Breast epithelium (tissue), 4 donors: ENCODE data around the gene NELL2. TPM values are rescaled to one million over a fixed set of nuclear protein-coding genes. Genes with fewer than 3 reads are reported as not detected.

Source experiments
- DNase-seq, 2 donors: peaks; one replicate each; pipeline ENCODE4 v3.0.0-alpha.2; 2019; ENCODE audit warnings: low spot score in 2 of 2
- H3K27ac ChIP-seq, 2 donors: fragments of 200-600 bp; sonication (generic) in 1 of 2; one replicate each; pipeline ENCODE4 v1.5.1; 2016 to 2019; ENCODE audit warnings: mild to moderate bottlenecking in 1 of 2
- H3K27me3 ChIP-seq, 2 donors: fragments of 200-600 bp; sonication (generic) in 1 of 2; one replicate each; pipeline versions ENCODE4 v1.5.1 to v1.6.0; 2017 to 2019; ENCODE audit warnings: control low read depth in 1 of 2, mild to moderate bottlenecking in 1 of 2
- H3K36me3 ChIP-seq: fragments of 200-600 bp; one replicate; pipeline ENCODE4 v1.5.1; 2019
- H3K4me1 ChIP-seq, 2 donors: fragments of 200-600 bp; sonication (generic); one replicate each; pipeline ENCODE4 v1.5.1; 2016 to 2019; ENCODE audit warnings: control low read depth in 1 of 2
- H3K4me3 ChIP-seq, 3 donors: fragments of 200-600 bp; sonication (generic); 1 replicate in 2 of 3; 2 replicates in 1 of 3; pipeline ENCODE4 v1.5.1; 2016 to 2019; ENCODE audit warnings: mild to moderate bottlenecking in 3 of 3, moderate library complexity in 2 of 3
- H3K9me3 ChIP-seq, 2 donors: fragments of 200-600 bp; sonication (generic) in 1 of 2; one replicate each; pipeline ENCODE4 v1.5.1; 2016 to 2019; ENCODE audit warnings: control low read depth in 1 of 2
- CTCF ChIP-seq, 3 donors: fragments of 450-650 bp; IDR thresholded peaks; one replicate each; pipeline ENCODE4 v1.5.1; 2016 to 2017; ENCODE audit warnings: antibody characterized with exemption in 3 of 3, mild to moderate bottlenecking in 3 of 3, moderate library complexity in 3 of 3
- POLR2A ChIP-seq: fragments of 450-650 bp; IDR thresholded peaks from one replicate; pipeline ENCODE4 v1.6.1; 2016; ENCODE audit warnings: antibody characterized with exemption, mild to moderate bottlenecking, moderate library complexity
- POLR2AphosphoS5 ChIP-seq, 3 donors: sonication (generic); formaldehyde crosslinking; IDR thresholded peaks; one replicate each; pipeline ENCODE4 v1.6.1; 2017; ENCODE audit warnings: antibody characterized with exemption in 3 of 3
- intact Hi-C: fragments of 100-400 bp; cut with DNase I; formaldehyde crosslinking; loops from one replicate; pipeline ENCODE4 v1.15.1; 2023; ENCODE audit warnings: low total_unique reads
- total RNA-seq, 3 donors: library from RNA; depleted of rRNA; stranded (reverse); fragments of >200 nt; gene quantifications; one replicate each; pipeline ENCODE4 v1.1.0, GENCODE V29; 2016

The NELL2 gene
- total RNA-seq, 3 donors from 2014 or later: 4.9 to 10.1 (median 9.9) TPM

DNA sequence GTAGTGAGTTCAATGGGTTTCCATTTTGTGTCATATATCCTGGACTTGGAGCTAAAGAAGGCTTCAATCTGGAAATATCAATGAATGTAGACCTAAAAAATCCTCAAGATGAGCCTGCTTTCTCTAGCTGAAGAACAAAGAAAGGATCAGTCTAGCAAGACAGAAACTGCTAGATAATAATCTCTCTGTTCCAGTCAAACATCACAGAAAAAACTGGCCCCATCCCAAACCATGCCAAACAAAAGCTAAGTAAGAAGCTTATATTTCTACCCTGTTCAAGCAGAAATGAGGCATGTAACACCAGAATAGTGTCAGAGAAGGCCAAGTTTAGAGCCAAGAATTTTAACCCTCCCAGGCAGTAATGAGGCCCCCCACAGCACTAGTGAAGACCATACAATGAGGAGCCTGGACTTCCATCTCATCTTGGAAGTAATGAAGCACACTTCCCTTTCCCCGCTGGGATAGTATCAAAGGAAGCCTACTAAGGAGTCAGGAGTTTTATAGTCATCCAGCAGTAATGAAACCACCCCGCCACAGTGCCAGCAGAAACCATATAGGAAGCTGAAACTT lies 95.8 kb downstream of the NELL2 start:
- DNase-seq: no peak
- H3K36me3 ChIP-seq: peaks cover 5% of the 10 kb centered on the region
- no peak overlapping the region for H3K27ac ChIP-seq
- TF ChIP-seq CTCF (IDR thresholded peaks at IDR 0.05): no peak
- no peak for TF ChIP-seq POLR2A
- no peak for TF ChIP-seq POLR2AphosphoS5 (IDR thresholded peaks at IDR 0.05)
- H3K27me3 ChIP-seq: no peaks in the 10 kb centered on the region
- intact Hi-C loops: no loop called here
- H3K4me3 ChIP-seq: no peak overlapping the region
- no peaks in the 10 kb centered on the region for H3K4me1 ChIP-seq
- no peaks in the 10 kb centered on the region for H3K9me3 ChIP-seq

GRCh38 chr12:44779766-44780165 lies 96.3 kb downstream of the NELL2 start:
- TF ChIP-seq POLR2AphosphoS5 (IDR thresholded peaks at IDR 0.05) (no peak), CTCF (IDR thresholded peaks at IDR 0.05) (no peak), POLR2A (no peak)
- H3K36me3 ChIP-seq: peaks cover 5% of the 10 kb centered on the region
- H3K9me3 ChIP-seq: no peaks in the 10 kb centered on the region
- DNase-seq: no peak
- H3K4me1 ChIP-seq: no peaks in the 10 kb centered on the region
- intact Hi-C loops: no loop called here
- H3K27me3 ChIP-seq: no peaks in the 10 kb centered on the region
- H3K27ac ChIP-seq: no peak overlapping the region
- no peak overlapping the region for H3K4me3 ChIP-seq

GRCh38 chr12:44778863-44779262 lies 97.3 kb downstream of the NELL2 start:
- no peak for TF ChIP-seq POLR2A
- no peak for TF ChIP-seq CTCF (IDR thresholded peaks at IDR 0.05)
- no peak for TF ChIP-seq POLR2AphosphoS5 (IDR thresholded peaks at IDR 0.05)
- Histone ChIP-seq H3K9me3 (no peaks in the 10 kb centered on the region), H3K4me1 (no peaks in the 10 kb centered on the region), H3K36me3 (peaks cover 5% of the 10 kb centered on the region), H3K27ac (no peak overlapping the region), H3K4me3 (no peak overlapping the region), H3K27me3 (no peaks in the 10 kb centered on the region)
- intact Hi-C loops: no loop called here
- DNase-seq: no peak

GRCh38 chr12:44777044-44777443 lies 99.1 kb downstream of the NELL2 start:
- Histone ChIP-seq H3K4me3 (no peak overlapping the region), H3K27me3 (no peaks in the 10 kb centered on the region), H3K27ac (no peak overlapping the region), H3K9me3 (no peaks in the 10 kb centered on the region), H3K36me3 (no peaks in the 10 kb centered on the region), H3K4me1 (no peaks in the 10 kb centered on the region)
- no peak for TF ChIP-seq POLR2AphosphoS5 (IDR thresholded peaks at IDR 0.05)
- TF ChIP-seq POLR2A: no peak
- no peak for TF ChIP-seq CTCF (IDR thresholded peaks at IDR 0.05)
- intact Hi-C loops: no loop called here
- no peak for DNase-seq

- intact Hi-C loops: no loop called here
- no peaks in the 10 kb centered on the region for H3K27me3 ChIP-seq
- TF ChIP-seq POLR2AphosphoS5 (IDR thresholded peaks at IDR 0.05) (no peak), POLR2A (no peak), CTCF (IDR thresholded peaks at IDR 0.05) (no peak)
- H3K27ac ChIP-seq: no peak overlapping the region
- no peak for DNase-seq
- H3K4me1 ChIP-seq: no peaks in the 10 kb centered on the region
- H3K36me3 ChIP-seq: no peaks in the 10 kb centered on the region
- no peaks in the 10 kb centered on the region for H3K9me3 ChIP-seq
- H3K4me3 ChIP-seq: no peak overlapping the region
Observed at GRCh38 chr12:44775901-44776300, 100.2 kb downstream of the NELL2 start.
